ENCODE data around the gene SBF2. TPM values are rescaled to one million over a fixed set of nuclear protein-coding genes. Genes with fewer than 3 reads are reported as not detected.

Gene SBF2
- polyA plus RNA-seq, 3 donors: 47.2 to 63.1 (median 53.7) TPM

- DNase-seq: no peak
Observed at GRCh38 chr11:10319702-10320558, 25.9 kb upstream of the SBF2 start.

GRCh38 chr11:10318527-10318802, 24.4 kb upstream of the SBF2 start:
- DNase-seq: no peak

GRCh38 chr11:10317776-10318526, 23.9 kb upstream of the SBF2 start:
- DNase-seq: no peak

- peak; percentile 37 for DNase-seq
Observed at GRCh38 chr11:10317151-10317755, 23.2 kb upstream of the SBF2 start.

- DNase-seq: no peak
Observed at GRCh38 chr11:10315083-10315482, 21.1 kb upstream of the SBF2 start.

GRCh38 chr11:10314199-10315072, 20.4 kb upstream of the SBF2 start:
- no peak for DNase-seq

- DNase-seq: no peak
Observed at GRCh38 chr11:10311802-10312201, 17.8 kb upstream of the SBF2 start.

- DNase-seq: no peak
Observed at GRCh38 chr11:10310301-10310841, 16.4 kb upstream of the SBF2 start.

GRCh38 chr11:10309163-10310093, 15.4 kb upstream of the SBF2 start:
- DNase-seq: no peak

GRCh38 chr11:10308201-10308954, 14.4 kb upstream of the SBF2 start:
- DNase-seq: no peak

GRCh38 chr11:10307400-10308200, 13.6 kb upstream of the SBF2 start:
- DNase-seq: peak; percentile 80

- no peak for DNase-seq
Observed at GRCh38 chr11:10307022-10307399, 13.0 kb upstream of the SBF2 start.

- DNase-seq: peak; percentile 42
Observed at GRCh38 chr11:10305964-10306918, 12.2 kb upstream of the SBF2 start.

GRCh38 chr11:10305262-10305963, 11.4 kb upstream of the SBF2 start:
- DNase-seq: peak; percentile 31

GRCh38 chr11:10304495-10305261, 10.7 kb upstream of the SBF2 start, which contains the start of gene ADM:
TSS of gene ADM (plus strand) at chr11:10305073. CDS start at chr11:10305701, 628 bp downstream.
- peak; percentile 83 for DNase-seq
